Measurements from ENCODE around the gene SFSWAP. TPM values are rescaled to one million over a fixed set of nuclear protein-coding genes. Genes with fewer than 3 reads are reported as not detected.
"Not testable (repeated sequence)": the region's sequence is repeated elsewhere in the genome, so short reads cannot be mapped to it uniquely, and the experiment has no call there.

SFSWAP gene
- total RNA-seq, 1 donor from 2014 or later: 60.1 TPM

DNA sequence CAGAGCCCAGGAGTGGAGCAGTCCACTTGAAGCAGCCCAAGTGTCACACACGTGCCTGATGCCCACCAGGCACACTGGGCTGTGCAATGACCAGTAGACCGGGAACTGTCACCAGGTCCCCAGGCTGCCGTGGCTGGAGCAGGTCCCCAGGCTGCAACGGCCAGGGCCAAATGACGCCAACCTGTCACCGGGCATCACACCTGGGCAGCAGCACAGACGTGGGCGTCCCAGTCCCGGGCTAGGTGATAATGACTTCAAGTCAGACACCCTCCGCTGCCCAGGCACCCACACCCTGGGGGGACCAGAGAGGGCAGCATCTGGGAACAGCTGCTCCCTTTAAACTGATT is 86.7 kb downstream of the SFSWAP start:
- no peak for DNase-seq (ENCODE audit: low spot score)
- Mint-ChIP-seq H3K9me3 (no peaks in the 10 kb centered on the region), H3K36me3 (ENCODE audit: low read depth) (peaks cover 52% of the 10 kb centered on the region), H3K27me3 (ENCODE audit: low read depth) (no peaks in the 10 kb centered on the region), H3K4me3 (ENCODE audit: low read depth) (no peak overlapping the region), H3K27ac (no peak overlapping the region), H3K4me1 (ENCODE audit: low read depth) (no peaks in the 10 kb centered on the region)
- intact Hi-C loops (cut with micrococcal nuclease): no loop called here

DNA sequence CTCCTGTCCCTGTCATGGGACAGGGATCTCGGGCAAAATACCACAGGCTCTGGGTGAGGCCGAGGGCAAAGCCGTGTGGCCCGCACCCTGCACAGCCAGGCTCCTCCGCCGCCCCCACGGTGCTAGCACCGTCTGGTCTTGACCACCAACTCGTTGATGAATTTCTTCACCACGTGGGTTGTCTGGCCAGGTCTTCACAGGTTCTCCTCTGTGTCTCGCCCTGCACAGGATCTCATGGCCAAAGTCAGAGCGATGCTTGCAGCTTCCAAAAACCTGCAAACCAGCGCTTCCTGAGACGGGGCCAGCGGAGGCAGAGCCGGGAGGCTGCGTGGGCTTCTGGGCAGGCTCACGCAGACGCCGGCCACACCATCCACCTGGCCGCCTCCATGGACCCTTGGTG is 88.3 kb downstream of the SFSWAP start:
- intact Hi-C loops (cut with micrococcal nuclease): no loop called here
- H3K27me3 Mint-ChIP-seq (ENCODE audit: low read depth): no peaks in the 10 kb centered on the region
- H3K27ac Mint-ChIP-seq: no peak overlapping the region
- no peaks in the 10 kb centered on the region for H3K9me3 Mint-ChIP-seq
- H3K4me1 Mint-ChIP-seq (ENCODE audit: low read depth): no peaks in the 10 kb centered on the region
- H3K36me3 Mint-ChIP-seq (ENCODE audit: low read depth): peaks cover 46% of the 10 kb centered on the region
- DNase-seq (ENCODE audit: low spot score): no peak
- no peak overlapping the region for H3K4me3 Mint-ChIP-seq (ENCODE audit: low read depth)

GRCh38 chr12:131799828-131800593 is 89.1 kb downstream of the SFSWAP start:
- Mint-ChIP-seq H3K27me3 (ENCODE audit: low read depth) (no peaks in the 10 kb centered on the region), H3K27ac (no peak overlapping the region), H3K4me3 (ENCODE audit: low read depth) (no peak overlapping the region), H3K4me1 (ENCODE audit: low read depth) (no peaks in the 10 kb centered on the region), H3K36me3 (ENCODE audit: low read depth) (peaks cover 46% of the 10 kb centered on the region), H3K9me3 (no peaks in the 10 kb centered on the region)
- intact Hi-C loops (cut with micrococcal nuclease): no loop called here
- no peak for DNase-seq (ENCODE audit: low spot score)

- Mint-ChIP-seq H3K9me3 (no peaks in the 10 kb centered on the region), H3K4me3 (ENCODE audit: low read depth) (no peak overlapping the region), H3K27ac (no peak overlapping the region), H3K36me3 (ENCODE audit: low read depth) (peaks cover 42% of the 10 kb centered on the region), H3K4me1 (ENCODE audit: low read depth) (no peaks in the 10 kb centered on the region), H3K27me3 (ENCODE audit: low read depth) (no peaks in the 10 kb centered on the region)
- DNase-seq (ENCODE audit: low spot score): no peak
- intact Hi-C loops (cut with micrococcal nuclease): no loop called here
These were observed 89.8 kb downstream of the SFSWAP start for GRCh38 chr12:131800594-131801135.

DNA sequence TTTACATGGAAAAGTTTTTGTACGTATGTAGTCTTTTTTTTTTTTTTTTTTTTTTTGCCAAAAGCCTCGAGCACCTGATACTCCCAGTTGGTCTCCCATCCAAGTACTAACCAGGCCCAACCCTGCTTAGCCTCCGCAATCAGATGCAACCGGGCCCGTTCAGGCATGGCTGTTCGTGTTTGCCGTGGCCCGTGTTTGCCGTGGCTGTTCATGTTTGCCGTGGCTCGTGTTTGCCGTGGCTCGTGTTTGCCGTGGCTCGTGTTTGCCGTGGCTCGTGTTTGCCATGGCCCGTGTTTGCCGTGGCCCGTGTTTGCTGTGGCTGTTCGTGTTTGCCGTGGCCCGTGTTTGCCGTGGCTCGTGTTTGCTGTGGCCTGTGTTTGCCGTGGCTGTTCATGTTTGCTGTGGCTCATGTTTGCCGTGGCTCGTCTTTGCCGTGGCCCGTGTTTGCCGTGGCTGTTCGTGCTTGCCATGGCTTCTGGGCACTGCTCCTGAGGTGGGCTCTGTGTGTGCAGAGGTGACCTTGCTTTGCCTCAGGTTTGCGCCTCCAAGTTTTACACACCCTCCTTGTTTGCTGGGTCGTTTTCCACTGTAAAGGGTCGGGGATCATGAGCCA is 90.5 kb downstream of the SFSWAP start:
- no peaks in the 10 kb centered on the region for H3K27me3 Mint-ChIP-seq (ENCODE audit: low read depth)
- H3K4me1 Mint-ChIP-seq (ENCODE audit: low read depth): no peaks in the 10 kb centered on the region
- no peak overlapping the region for H3K4me3 Mint-ChIP-seq (ENCODE audit: low read depth)
- no peak for DNase-seq (ENCODE audit: low spot score)
- peaks cover 38% of the 10 kb centered on the region for H3K36me3 Mint-ChIP-seq (ENCODE audit: low read depth)
- no peaks in the 10 kb centered on the region for H3K9me3 Mint-ChIP-seq
- no peak overlapping the region for H3K27ac Mint-ChIP-seq
- intact Hi-C loops (cut with micrococcal nuclease): no loop called here

- Mint-ChIP-seq H3K27ac (no peak overlapping the region), H3K4me3 (ENCODE audit: low read depth) (no peak overlapping the region), H3K36me3 (ENCODE audit: low read depth) (peaks cover 27% of the 10 kb centered on the region), H3K4me1 (ENCODE audit: low read depth) (no peaks in the 10 kb centered on the region), H3K9me3 (no peaks in the 10 kb centered on the region), H3K27me3 (ENCODE audit: low read depth) (no peaks in the 10 kb centered on the region)
- DNase-seq (ENCODE audit: low spot score): no peak
- intact Hi-C loops (cut with micrococcal nuclease): no loop called here
These were observed 93.2 kb downstream of the SFSWAP start for GRCh38 chr12:131803961-131804521.

DNA sequence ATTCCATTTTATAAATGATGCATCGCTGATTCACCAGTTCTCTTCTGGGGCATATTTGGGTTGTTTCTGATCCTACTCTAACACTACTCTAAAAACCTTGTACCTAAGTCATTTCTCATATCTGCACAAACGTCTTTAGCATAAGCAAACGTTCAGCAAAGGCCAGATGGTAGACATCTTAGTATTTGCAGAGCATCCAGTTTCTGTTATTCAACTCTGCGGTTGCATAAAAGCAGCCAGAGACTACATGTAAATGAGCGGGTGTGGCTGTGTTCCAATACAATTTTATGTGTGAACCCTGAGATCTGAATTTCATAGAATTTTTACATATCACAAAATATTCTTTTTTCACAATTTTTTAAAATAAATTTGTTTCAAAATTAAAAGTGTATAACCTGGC is 94.5 kb downstream of the SFSWAP start:
- no peak overlapping the region for H3K27ac Mint-ChIP-seq
- no peak for DNase-seq (ENCODE audit: low spot score)
- H3K9me3 Mint-ChIP-seq: no peaks in the 10 kb centered on the region
- H3K4me3 Mint-ChIP-seq (ENCODE audit: low read depth): no peak overlapping the region
- no peaks in the 10 kb centered on the region for H3K27me3 Mint-ChIP-seq (ENCODE audit: low read depth)
- peaks cover 15% of the 10 kb centered on the region for H3K36me3 Mint-ChIP-seq (ENCODE audit: low read depth)
- intact Hi-C loops (cut with micrococcal nuclease): no loop called here
- no peaks in the 10 kb centered on the region for H3K4me1 Mint-ChIP-seq (ENCODE audit: low read depth)

- Mint-ChIP-seq H3K27me3 (ENCODE audit: low read depth) (no peaks in the 10 kb centered on the region), H3K4me3 (ENCODE audit: low read depth) (no peak overlapping the region), H3K4me1 (ENCODE audit: low read depth) (no peaks in the 10 kb centered on the region), H3K27ac (no peak overlapping the region), H3K36me3 (ENCODE audit: low read depth) (peaks cover 6% of the 10 kb centered on the region), H3K9me3 (peaks cover under 1% of the 10 kb centered on the region)
- no peak for DNase-seq (ENCODE audit: low spot score)
- intact Hi-C loops (cut with micrococcal nuclease): no loop called here
These were observed 95.8 kb downstream of the SFSWAP start for GRCh38 chr12:131806674-131807073.

GRCh38 chr12:131808744-131809371 is 98.0 kb downstream of the SFSWAP start:
- H3K4me1 Mint-ChIP-seq (ENCODE audit: low read depth): no peaks in the 10 kb centered on the region
- peak overlapping the region; percentile 72 for H3K4me3 Mint-ChIP-seq (ENCODE audit: low read depth)
- intact Hi-C loops (cut with micrococcal nuclease): no loop called here
- H3K27ac Mint-ChIP-seq: no peak overlapping the region
- no peaks in the 10 kb centered on the region for H3K27me3 Mint-ChIP-seq (ENCODE audit: low read depth)
- DNase-seq (ENCODE audit: low spot score): peak; percentile 33
- peaks cover 8% of the 10 kb centered on the region for H3K36me3 Mint-ChIP-seq (ENCODE audit: low read depth)
- peaks cover 17% of the 10 kb centered on the region for H3K9me3 Mint-ChIP-seq

DNA sequence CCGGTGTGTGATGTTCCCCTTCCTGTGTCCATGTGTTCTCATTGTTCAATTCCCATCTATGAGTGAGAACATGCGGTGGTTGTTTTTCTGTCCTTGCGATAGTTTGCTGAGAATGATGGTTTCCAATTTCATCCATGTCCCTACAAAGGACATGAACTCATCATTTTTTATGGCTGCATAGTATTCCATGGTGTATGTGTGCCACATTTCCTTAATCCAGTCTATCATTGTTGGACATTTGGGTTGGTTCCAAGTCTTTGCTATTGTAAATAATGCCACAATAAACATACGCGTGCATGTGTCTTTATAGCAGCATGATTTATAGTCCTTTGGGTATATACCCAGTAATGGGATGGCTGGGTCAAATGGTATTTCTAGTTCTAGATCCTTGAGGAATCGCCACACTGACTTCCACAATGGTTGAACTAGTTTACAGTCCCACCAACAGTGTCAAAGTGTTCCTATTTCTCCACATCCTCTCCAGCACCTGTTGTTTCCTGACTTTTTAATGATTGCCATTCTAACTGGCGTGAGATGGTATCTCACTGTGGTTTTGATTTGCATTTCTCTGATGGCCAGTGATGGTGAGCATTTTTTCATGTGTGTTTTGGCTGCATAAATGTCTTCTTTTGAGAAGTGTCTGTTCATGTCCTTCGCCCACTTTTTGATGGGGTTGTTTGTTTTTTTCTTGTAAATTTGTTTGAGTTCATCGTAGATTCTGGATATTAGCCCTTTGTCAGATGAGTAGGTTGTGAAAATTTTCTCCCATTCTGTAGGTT is 98.8 kb downstream of the SFSWAP start:
- H3K4me1 Mint-ChIP-seq (ENCODE audit: low read depth); DNase-seq (ENCODE audit: low spot score); intact Hi-C loops (cut with micrococcal nuclease); H3K27ac Mint-ChIP-seq; H3K27me3 Mint-ChIP-seq (ENCODE audit: low read depth); H3K36me3 Mint-ChIP-seq (ENCODE audit: low read depth): not testable (repeated sequence)
- Mint-ChIP-seq H3K4me3 (ENCODE audit: low read depth) (peak overlapping the region; percentile 67), H3K9me3 (peaks cover 20% of the 10 kb centered on the region)

- H3K4me3 Mint-ChIP-seq (ENCODE audit: low read depth): no peak overlapping the region
- intact Hi-C loops (cut with micrococcal nuclease): no loop called here
These were observed 99.8 kb downstream of the SFSWAP start for GRCh38 chr12:131810726-131811125.

GRCh38 chr12:131815131-131815530 is 104.2 kb downstream of the SFSWAP start:
- DNase-seq (ENCODE audit: low spot score): no peak
- intact Hi-C loops (cut with micrococcal nuclease): no loop called here
- no peak overlapping the region for H3K27ac Mint-ChIP-seq
- peaks cover 20% of the 10 kb centered on the region for H3K9me3 Mint-ChIP-seq
- H3K4me3 Mint-ChIP-seq (ENCODE audit: low read depth): no peak overlapping the region
- H3K4me1 Mint-ChIP-seq (ENCODE audit: low read depth): no peaks in the 10 kb centered on the region
- no peaks in the 10 kb centered on the region for H3K27me3 Mint-ChIP-seq (ENCODE audit: low read depth)
- peaks cover 8% of the 10 kb centered on the region for H3K36me3 Mint-ChIP-seq (ENCODE audit: low read depth)

More at GRCh38 chr12:131810726-131811125, 99.8 kb downstream of the SFSWAP start:
- Mint-ChIP-seq H3K27ac (no peak overlapping the region), H3K4me1 (ENCODE audit: low read depth) (no peaks in the 10 kb centered on the region), H3K27me3 (ENCODE audit: low read depth) (no peaks in the 10 kb centered on the region), H3K36me3 (ENCODE audit: low read depth) (peaks cover 8% of the 10 kb centered on the region), H3K9me3 (peaks cover 20% of the 10 kb centered on the region)
- no peak for DNase-seq (ENCODE audit: low spot score)
